Stimulated activated CD4-positive, alpha-beta T cell treated with anti-CD3 and anti-CD28 coated beads, Interleukin-4, amount 100 ng/mL, for 24 hours (primary cell): Measurements from ENCODE around the gene POLN.
"Not testable (repeated sequence)": the region's sequence is repeated elsewhere in the genome, so short reads cannot be mapped to it uniquely, and the experiment has no call there.

ENCODE experiments used
- DNase-seq: peaks from one replicate; pipeline ENCODE4 v3.0.0-alpha.2; 2020

Gene POLN

GRCh38 chr4:2250357-2251072 is 8.6 kb upstream of the POLN start:
- DNase-seq: no peak

GRCh38 chr4:2249526-2250356 is 7.8 kb upstream of the POLN start:
- no peak for DNase-seq

DNA sequence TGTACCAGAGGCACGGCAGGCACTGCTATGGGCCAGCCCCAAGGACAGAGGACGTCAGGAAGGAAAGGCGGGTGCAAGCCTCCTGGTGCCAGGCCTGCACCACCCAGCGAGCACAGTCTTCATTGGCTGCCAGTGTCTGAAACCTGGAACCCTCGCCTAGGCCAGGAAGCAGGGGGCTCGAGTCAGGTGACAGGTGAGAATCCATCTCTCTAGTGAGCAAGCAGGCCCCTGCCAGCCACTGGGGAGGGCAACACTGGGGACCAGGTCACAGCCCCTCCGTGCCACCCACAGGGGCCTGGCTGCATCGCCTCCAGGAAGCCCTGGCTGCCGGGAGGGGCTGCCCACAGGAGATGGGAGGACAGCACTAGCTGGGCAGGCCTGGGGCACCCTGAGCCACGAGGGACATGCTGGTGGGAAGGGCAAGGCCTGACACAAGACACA is 6.9 kb upstream of the POLN start:
- DNase-seq: no peak

- DNase-seq: no peak
Observed at GRCh38 chr4:2248044-2248780, 6.3 kb upstream of the POLN start.

- no peak for DNase-seq
Observed at GRCh38 chr4:2247128-2248043, 5.5 kb upstream of the POLN start.

DNA sequence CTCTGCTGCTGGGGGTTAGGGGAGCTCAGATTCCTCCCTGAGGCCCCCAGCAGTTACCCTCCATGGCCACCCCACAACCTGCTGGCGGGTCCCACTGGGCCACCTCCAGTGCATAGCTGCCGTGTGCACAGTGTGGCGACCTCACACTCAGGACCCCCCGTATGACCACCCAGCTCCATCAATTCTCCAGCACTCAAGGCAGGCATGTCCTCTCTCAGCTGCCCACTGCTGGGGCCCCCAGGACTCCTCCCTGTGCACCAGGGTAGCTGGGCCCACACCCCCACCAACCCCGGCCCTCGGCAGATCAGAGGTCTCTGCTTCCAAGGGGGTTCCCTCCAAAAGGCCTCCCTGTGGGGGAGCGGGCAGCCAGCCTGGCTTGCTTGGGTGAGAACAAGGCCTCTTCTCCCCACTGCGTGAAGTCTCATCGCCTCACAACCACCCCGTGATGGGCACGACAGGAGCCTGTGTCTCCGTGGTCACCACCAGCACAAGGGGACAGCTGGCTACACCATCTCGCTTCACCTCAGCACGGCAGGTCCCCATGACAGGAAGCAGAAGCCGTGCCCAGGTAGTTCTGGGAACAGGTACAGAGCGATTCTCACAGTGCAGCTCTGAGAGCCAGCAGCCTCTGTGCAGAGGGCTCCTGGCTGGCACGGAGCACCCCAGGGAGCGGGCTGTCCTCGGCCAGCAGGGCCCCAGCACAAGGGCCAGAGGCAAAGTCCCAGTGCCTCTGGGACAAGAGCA is 4.6 kb upstream of the POLN start:
- DNase-seq: no peak

GRCh38 chr4:2245787-2246275 is 3.9 kb upstream of the POLN start:
- DNase-seq: no peak

DNA sequence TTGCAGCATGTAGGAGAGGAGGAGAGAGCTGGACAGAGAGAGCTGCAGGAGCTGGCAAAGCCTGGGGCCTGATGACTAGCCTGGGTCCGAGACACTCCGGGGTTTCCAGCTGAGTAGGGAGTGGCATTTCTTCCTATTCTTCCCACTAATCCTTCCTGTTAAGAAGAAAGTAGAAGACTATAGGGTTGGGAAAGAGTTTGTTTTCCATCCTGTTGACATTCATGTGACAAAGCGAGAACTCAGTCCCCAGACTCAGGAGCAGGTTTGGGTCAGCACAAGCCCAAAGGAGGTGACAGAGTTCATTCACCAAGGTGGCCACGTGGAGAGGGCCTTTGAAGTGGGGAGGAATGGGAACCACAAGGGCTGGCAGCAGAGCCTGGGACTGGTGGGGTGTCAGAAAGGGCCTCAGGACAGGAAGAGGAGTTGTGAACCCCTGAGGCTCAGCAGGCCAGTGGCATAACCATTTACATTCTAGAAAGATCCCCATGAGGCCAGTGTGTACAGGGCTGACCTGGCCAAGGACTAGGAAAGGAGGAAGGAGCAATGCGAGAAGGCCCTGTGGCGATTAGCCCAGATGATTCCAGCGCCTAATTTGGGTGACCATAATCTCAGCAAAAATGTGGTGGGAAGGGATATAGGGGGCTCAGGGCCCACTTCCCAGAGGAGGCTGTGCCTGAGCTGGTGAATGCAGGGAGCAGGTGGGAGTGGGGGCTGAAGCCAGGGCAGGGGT is 3.3 kb upstream of the POLN start:
- DNase-seq: no peak

DNA sequence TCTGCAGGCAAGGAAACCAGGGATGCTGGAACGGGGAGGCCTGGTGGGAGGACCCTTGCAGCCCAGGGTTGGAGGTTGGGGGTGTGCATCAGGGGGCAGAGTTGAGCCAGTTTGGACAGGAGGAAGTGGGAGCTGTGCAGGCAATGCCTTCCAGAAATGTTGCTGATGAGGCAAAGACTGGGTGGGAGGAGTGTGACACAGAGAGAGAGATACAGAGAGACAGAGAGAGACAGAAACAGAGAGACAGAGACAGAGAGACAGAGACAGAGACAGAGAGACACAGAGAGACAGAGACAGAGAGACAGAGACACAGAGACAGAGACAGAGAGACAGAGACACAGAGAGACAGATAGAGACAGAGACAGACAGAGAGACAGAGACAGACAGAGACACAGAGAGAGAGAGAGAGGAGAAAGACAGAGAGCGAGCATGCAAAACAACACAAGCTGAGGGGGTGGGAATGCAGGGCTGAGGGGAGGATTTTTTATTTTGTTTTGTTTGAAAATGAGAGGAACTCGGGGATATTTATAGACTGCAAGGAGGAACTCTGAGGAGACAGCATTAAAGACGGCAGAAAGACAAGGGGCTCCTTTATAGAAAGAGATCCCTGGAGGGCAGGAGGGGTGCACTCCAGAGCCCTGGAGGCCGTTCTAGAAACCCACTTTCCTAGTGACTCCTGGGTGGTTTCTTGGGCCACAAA is 1.9 kb upstream of the POLN start:
- DNase-seq: no peak

DNA sequence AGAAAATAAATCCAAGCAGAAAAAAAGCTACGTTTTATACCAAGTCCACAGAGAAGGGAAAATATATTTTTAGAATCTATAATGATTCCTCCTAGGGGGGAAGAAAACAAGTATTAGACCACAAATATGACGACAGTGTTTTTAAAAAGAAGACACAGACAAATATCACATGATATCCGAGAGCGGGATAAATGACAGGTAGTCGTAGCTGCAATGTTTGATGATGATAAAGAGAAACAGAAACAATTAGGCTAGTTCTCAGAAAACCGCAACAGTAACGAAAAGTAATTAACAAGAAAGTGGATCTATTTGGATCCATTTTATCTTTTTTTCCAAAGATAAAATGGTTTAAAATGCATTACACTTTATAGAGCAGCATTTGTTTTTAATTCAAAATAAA is 918 bp downstream of the POLN start:
- DNase-seq: no peak

GRCh38 chr4:2236944-2237666 is 4.8 kb downstream of the POLN start:
- no peak for DNase-seq

DNA sequence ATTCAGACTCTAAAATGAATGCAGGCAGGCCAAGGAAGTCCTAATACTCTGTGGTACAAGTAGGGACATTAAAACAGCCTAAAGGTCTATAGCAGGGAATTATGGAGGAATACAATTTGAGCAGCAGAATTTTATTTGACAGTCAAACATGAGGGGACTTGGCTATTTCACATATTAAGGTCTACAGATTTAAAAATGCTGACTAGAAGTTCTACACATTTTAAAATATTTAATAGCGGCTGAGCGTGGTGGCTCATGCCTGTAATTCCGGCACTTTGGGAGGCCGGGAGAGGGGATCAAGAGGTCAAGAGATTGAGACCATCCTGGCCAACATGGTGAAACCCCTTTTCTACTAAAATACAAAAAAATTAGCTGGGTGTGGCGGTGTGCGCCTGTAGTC is 10.8 kb downstream of the POLN start:
- no peak for DNase-seq

DNA sequence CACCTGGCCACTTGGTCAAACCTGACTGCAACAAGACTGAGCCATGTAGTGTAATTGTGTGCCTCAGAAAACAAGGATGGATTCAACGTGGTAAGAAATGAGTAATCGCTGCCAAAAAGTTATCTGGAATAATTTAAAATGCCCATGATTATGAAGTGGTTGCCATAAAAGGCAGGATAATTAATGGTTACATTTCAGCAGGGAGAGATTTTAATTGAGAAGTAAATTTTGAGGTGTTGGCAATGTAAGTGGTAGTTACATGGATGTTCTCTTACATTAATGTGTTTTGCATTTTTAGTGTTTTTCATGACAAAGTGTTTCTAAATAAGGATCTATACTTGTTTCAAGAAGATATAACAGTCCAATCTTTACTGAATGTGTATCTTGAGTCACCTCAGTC is 15.7 kb downstream of the POLN start:
- no peak for DNase-seq

GRCh38 chr4:2222838-2223237 is 19.1 kb downstream of the POLN start:
- DNase-seq: no peak

- not testable (repeated sequence) for DNase-seq
Observed at GRCh38 chr4:2221378-2221777, 20.5 kb downstream of the POLN start.

- DNase-seq: peak; percentile 83
Observed at GRCh38 chr4:2220016-2220630, 21.8 kb downstream of the POLN start.

DNA sequence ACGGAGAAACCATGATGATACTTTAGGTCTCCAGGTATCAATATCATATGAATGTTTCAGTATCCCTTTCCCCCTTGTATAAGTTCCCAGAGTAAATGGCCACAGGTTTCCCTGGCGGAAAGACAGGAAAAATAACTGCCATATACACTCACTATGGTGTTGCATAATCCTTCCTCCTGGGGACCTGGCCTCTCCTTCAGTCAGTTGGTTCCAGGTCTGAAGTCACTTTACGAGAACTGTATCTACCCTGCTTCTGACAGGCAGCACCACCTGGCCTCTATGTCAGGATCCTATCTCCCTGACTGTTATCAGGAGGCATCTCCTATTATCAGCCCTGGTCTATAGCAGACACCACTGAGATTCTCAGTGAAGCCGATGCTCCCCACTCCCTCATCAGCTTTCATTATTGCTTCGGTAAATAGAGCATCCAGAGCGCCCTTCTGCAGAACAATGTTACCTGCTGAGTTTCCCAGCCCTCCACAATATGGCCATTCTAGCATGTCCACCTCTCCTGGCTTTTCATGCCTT is 22.6 kb downstream of the POLN start:
- no peak for DNase-seq

DNA sequence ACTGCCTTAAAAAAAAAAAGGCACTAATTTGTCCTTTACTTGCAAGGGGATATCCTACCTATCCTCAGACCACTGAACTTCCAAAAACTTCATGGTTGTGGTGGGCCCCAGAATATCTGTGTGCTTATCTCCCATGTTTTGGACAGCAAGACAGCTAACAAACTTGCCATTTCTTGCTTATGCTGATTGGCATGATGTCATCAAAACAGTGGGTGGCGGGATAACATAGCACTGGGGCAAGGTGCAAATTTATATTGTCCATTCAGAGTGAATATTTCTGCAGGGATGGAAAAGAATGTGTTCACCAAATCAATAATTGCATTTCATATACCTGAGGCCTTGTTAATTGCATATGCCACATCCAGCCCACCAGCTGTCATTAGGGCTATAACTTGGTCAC is 23.5 kb downstream of the POLN start:
- DNase-seq: no peak

DNA sequence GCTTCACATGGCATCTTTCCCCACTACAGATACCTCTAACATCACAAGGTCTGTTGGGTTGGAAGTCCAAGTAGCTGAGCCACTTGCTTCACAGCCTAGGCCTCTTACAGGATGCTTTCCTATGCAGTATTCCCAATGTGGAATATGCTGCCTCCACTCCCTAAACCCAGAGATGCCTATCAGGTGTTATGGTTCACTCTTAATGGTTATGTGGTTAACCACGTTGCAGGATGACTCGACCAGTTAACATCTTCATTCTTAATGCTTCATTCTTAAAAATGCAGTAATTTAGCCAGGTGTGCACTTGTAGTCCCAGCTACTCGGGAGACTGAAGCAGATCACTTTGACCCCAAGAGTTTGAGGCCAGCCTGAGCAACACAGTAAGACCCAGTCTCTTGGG is 24.2 kb downstream of the POLN start:
- no peak for DNase-seq
